GM18907 (cell line): ENCODE data around the gene ZBTB46.

Experiments
- ATAC-seq: cut with Tn5 transposase; IDR thresholded peaks from one replicate; pipeline ENCODE4 v1.9.1; 2021; ENCODE audit warnings: mild to moderate bottlenecking, moderate library complexity; ENCODE audit not compliant: unreplicated experiment

The ZBTB46 gene

DNA sequence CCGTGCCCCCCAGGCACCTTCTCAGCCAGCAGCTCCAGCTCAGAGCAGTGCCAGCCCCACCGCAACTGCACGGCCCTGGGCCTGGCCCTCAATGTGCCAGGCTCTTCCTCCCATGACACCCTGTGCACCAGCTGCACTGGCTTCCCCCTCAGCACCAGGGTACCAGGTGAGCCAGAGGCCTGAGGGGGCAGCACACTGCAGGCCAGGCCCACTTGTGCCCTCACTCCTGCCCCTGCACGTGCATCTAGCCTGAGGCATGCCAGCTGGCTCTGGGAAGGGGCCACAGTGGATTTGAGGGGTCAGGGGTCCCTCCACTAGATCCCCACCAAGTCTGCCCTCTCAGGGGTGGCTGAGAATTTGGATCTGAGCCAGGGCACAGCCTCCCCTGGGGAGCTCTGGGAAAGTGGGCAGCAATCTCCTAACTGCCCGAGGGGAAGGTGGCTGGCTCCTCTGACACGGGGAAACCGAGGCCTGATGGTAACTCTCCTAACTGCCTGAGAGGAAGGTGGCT is 133.7 kb downstream of the ZBTB46 start:
- ATAC-seq, result no peak

DNA sequence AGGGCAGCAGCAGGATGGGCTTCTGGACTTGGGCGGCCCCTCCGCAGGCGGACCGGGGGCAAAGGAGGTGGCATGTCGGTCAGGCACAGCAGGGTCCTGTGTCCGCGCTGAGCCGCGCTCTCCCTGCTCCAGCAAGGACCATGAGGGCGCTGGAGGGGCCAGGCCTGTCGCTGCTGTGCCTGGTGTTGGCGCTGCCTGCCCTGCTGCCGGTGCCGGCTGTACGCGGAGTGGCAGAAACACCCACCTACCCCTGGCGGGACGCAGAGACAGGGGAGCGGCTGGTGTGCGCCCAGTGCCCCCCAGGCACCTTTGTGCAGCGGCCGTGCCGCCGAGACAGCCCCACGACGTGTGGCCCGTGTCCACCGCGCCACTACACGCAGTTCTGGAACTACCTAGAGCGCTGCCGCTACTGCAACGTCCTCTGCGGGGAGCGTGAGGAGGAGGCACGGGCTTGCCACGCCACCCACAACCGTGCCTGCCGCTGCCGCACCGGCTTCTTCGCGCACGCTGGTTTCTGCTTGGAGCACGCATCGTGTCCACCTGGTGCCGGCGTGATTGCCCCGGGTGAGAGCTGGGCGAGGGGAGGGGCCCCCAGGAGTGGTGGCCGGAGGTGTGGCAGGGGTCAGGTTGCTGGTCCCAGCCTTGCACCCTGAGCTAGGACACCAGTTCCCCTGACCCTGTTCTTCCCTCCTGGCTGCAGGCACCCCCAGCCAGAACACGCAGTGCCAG is 134.3 kb downstream of the ZBTB46 start, which contains the start of gene TNFRSF6B:
Gene TNFRSF6B, plus strand, starts transcription at position 25 of the 729 bp plus-strand sequence. Its CDS starts 116 bp downstream, at position 141.
- ATAC-seq, result no peak

DNA sequence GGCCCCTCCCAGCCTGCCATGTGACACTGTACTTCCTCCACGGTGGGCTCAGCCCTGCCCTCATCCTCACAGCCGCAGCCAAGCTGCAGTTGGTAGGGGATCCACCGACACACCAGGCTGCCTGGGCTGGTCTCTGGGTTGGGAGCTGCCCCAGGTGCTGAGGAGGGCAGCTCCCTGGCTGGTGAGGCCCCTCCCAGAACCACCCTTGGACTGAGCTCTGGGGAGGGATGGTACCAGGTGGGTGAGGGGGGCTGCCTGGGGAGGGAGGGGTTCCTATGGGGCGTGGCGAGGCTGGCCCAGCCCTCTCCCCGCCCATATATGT is 134.8 kb downstream of the ZBTB46 start:
- no peak for ATAC-seq

DNA sequence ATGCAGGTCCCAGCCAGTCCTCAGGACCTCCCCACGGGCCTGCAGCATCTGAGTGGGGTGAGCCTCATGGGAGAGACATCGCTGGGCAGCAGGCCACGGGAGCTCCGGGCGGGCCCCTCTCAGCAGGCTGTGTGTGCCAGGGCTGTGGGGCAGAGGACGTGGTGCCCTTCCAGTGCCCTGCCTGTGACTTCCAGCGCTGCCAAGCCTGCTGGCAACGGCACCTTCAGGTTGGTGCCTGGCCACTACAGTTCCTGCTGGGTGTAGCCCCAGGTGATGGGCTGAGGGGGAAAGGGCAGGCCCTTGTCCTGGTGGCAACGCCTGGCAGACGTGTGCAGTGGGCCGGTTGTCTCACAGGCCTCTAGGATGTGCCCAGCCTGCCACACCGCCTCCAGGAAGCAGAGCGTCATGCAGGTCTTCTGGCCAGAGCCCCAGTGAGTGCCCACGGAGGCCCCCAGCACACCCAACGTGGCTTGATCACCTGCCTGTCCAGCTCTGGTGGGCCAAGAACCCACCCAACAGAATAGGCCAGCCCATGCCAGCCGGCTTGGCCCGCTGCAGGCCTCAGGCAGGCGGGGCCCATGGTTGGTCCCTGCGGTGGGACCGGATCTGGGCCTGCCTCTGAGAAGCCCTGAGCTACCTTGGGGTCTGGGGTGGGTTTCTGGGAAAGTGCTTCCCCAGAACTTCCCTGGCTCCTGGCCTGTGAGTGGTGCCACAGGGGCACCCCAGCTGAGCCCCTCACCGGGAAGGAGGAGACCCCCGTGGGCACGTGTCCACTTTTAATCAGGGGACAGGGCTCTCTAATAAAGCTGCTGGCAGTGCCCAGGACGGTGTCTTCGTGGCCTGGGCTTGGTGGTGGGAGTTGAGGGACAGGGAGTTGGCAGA is 135.4 kb downstream of the ZBTB46 start:
- ATAC-seq, result no peak

DNA sequence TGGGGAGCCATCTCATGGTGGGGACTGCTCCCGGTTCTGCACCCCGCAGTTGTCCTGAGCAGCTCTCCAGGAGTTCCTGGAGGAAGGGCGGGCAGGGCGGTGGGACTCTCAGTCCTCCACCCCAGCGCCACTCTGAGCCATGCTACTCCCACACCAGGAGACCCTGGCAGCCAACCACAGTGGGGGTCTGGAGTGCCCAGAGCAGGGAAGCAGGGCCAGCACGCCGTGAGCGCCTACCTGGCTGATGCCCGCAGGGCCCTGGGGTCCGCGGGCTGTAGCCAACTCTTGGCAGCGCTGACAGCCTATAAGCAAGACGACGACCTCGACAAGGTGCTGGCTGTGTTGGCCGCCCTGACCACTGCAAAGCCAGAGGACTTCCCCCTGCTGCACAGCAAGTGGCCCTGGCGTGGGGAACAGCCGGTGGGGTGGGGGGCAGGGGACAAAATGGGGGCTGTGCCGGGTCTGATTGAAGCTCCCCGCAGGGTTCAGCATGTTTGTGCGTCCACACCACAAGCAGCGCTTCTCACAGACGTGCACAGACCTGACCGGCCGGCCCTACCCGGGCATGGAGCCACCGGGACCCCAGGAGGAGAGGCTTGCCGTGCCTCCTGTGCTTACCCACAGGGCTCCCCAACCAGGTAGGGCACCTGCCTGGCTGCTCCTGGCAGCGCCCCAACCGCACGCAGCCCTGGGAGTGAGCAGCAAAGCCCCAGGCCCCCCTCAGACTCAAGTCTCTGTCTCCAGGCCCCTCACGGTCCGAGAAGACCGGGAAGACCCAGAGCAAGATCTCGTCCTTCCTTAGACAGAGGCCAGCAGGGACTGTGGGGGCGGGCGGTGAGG is 136.3 kb downstream of the ZBTB46 start:
- no peak for ATAC-seq

DNA sequence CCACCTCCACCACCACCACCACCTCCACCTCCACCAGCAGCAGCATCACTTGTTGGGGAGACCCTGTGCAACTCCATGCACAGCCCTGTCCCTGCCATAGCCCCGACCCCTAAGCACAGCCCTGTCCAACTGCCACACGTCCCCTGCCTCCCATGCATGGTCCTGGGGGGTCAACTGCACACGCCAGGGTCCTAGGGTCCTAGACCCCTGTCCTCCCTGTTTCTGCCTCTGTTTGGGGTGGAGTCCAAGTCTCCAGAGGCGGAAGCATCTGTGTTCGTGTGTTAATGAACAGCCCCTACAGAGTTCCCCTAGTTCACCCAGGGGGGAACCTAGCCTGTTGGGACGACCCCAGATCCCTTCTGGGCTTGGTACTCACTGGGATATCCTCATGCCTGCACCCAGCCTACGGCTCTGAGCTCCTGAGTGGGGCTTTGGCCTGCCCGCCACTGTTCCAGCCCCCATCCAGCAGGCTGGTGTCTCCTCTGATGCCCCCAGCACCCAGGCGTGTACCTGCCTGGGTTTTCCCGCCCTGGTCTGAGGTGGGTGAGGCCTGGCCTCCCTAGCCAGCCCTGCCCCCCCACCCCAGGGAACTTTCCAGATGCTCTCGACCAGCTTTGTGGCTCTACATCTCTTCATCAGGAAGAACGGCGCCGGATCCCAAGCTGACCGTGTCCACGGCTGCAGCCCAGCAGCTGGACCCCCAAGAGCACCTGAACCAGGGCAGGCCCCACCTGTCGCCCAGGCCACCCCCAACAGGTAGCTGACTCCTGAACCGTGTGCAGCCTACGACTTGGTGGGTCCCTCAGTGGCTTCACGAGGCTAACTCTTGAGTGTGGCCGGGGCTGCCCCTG is 137.1 kb downstream of the ZBTB46 start:
- ATAC-seq, result no peak
